ENCODE data around the gene AP3B1. TPM values are rescaled to one million over a fixed set of nuclear protein-coding genes. Genes with fewer than 3 reads are reported as not detected.

AP3B1 gene
- total and polyA plus RNA-seq, 2 donors (not counting 1 experiment from before 2014, with no cell fraction given) = 26.8 to 58.9 TPM

GRCh38 chr5:78025540-78025939 is 269.0 kb downstream of the AP3B1 start:
- Mint-ChIP-seq H3K4me3 (no peak overlapping the region), H3K9me3 (ENCODE audit: insufficient read depth) (no peaks in the 10 kb centered on the region), H3K27ac (no peak overlapping the region), H3K4me1 (no peaks in the 10 kb centered on the region), H3K27me3 (no peaks in the 10 kb centered on the region)
- intact Hi-C loops (cut with micrococcal nuclease) = no loop called here
- Histone ChIP-seq H4K20me1 (ENCODE audit: control insufficient read depth, insufficient read depth, low read length, poor library complexity, severe bottlenecking) (no peaks in the 10 kb centered on the region), H3K4me2 (replicated peaks; ENCODE audit: low read depth, low read length, poor library complexity, severe bottlenecking) (no peak overlapping the region), H3K27me3 (replicated peaks in 1 of 4; ENCODE audit: control extremely low read depth in 1 of 4, control insufficient read depth in 3 of 4, insufficient read depth in 4 of 4, low read length in 3 of 4) (no peaks in the 10 kb centered on the region), H3K4me1 (ENCODE audit: control insufficient read depth in 2 of 2, insufficient read depth in 2 of 2, low read length in 2 of 2) (no peaks in the 10 kb centered on the region), H3K9ac (ENCODE audit: low read length) (no peak overlapping the region), H3K9me3 (ENCODE audit: control extremely low read depth in 1 of 3, control insufficient read depth in 2 of 3, insufficient read depth in 1 of 3, low read length in 2 of 3) (no peaks in the 10 kb centered on the region), H2AFZ (ENCODE audit: insufficient read depth, low read depth, low read length, poor library complexity, severe bottlenecking) (no peak overlapping the region), H3K79me2 (ENCODE audit: control insufficient read depth, insufficient read depth, low read length) (no peaks in the 10 kb centered on the region), H3K4me3 (ENCODE audit: control extremely low read depth in 1 of 5, extremely low read depth in 1 of 5, insufficient read depth in 1 of 5, low read depth in 2 of 5, low read length in 4 of 5) (no peak overlapping the region), H3K27ac (ENCODE audit: low read length in 2 of 2) (no peak overlapping the region), H3K36me3 (replicated peaks in 1 of 2; ENCODE audit: control extremely low read depth in 1 of 2, control insufficient read depth in 1 of 2, extremely low read depth in 1 of 2, insufficient read depth in 2 of 2, low read length in 1 of 2) (peaks cover 0 to 10% of the 10 kb centered on the region in 2 experiments)
- DNase-seq (no peak), ATAC-seq (ENCODE audit: low read depth) (no peak)
- CTCF ChIA-PET = no interaction called here
- POLR2A ChIA-PET = no interaction called here
- no CpG with 5 or more reads among the region's 2 CpGs for WGBS (ENCODE audit: insufficient coverage)
- TF ChIP-seq, protein P1, sequence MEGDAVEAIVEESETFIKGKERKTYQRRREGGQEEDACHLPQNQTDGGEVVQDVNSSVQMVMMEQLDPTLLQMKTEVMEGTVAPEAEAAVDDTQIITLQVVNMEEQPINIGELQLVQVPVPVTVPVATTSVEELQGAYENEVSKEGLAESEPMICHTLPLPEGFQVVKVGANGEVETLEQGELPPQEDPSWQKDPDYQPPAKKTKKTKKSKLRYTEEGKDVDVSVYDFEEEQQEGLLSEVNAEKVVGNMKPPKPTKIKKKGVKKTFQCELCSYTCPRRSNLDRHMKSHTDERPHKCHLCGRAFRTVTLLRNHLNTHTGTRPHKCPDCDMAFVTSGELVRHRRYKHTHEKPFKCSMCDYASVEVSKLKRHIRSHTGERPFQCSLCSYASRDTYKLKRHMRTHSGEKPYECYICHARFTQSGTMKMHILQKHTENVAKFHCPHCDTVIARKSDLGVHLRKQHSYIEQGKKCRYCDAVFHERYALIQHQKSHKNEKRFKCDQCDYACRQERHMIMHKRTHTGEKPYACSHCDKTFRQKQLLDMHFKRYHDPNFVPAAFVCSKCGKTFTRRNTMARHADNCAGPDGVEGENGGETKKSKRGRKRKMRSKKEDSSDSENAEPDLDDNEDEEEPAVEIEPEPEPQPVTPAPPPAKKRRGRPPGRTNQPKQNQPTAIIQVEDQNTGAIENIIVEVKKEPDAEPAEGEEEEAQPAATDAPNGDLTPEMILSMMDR (IDR thresholded peaks at IDR 0.05) = no peak
- TF ChIP-seq EZH2 (IDR thresholded peaks at IDR 0.05; ENCODE audit: borderline replicate concordance, insufficient read depth, low read depth, low read length, poor library complexity, severe bottlenecking) = no peak

GRCh38 chr5:78019744-78020143 is 274.8 kb downstream of the AP3B1 start:
- Histone ChIP-seq H3K9me3 (ENCODE audit: control extremely low read depth in 1 of 3, control insufficient read depth in 2 of 3, insufficient read depth in 1 of 3, low read length in 2 of 3) (no peaks in the 10 kb centered on the region), H3K9ac (ENCODE audit: low read length) (no peak overlapping the region), H4K20me1 (ENCODE audit: control insufficient read depth, insufficient read depth, low read length, poor library complexity, severe bottlenecking) (no peaks in the 10 kb centered on the region), H3K27ac (ENCODE audit: low read length in 2 of 2) (no peak overlapping the region), H3K4me1 (ENCODE audit: control insufficient read depth in 2 of 2, insufficient read depth in 2 of 2, low read length in 2 of 2) (no peaks in the 10 kb centered on the region), H3K4me2 (replicated peaks; ENCODE audit: low read depth, low read length, poor library complexity, severe bottlenecking) (no peak overlapping the region), H3K27me3 (replicated peaks in 1 of 4; ENCODE audit: control extremely low read depth in 1 of 4, control insufficient read depth in 3 of 4, insufficient read depth in 4 of 4, low read length in 3 of 4) (no peaks in the 10 kb centered on the region), H3K4me3 (ENCODE audit: control extremely low read depth in 1 of 5, extremely low read depth in 1 of 5, insufficient read depth in 1 of 5, low read depth in 2 of 5, low read length in 4 of 5) (no peak overlapping the region), H3K79me2 (ENCODE audit: control insufficient read depth, insufficient read depth, low read length) (no peaks in the 10 kb centered on the region), H2AFZ (ENCODE audit: insufficient read depth, low read depth, low read length, poor library complexity, severe bottlenecking) (no peak overlapping the region), H3K36me3 (replicated peaks in 1 of 2; ENCODE audit: control extremely low read depth in 1 of 2, control insufficient read depth in 1 of 2, extremely low read depth in 1 of 2, insufficient read depth in 2 of 2, low read length in 1 of 2) (peaks cover 0 to 5% of the 10 kb centered on the region in 2 experiments)
- intact Hi-C loops (cut with micrococcal nuclease) = no loop called here
- DNase-seq (no peak), ATAC-seq (ENCODE audit: low read depth) (no peak)
- Mint-ChIP-seq H3K27me3 (no peaks in the 10 kb centered on the region), H3K27ac (no peak overlapping the region), H3K4me1 (no peaks in the 10 kb centered on the region), H3K4me3 (no peak overlapping the region), H3K9me3 (ENCODE audit: insufficient read depth) (no peaks in the 10 kb centered on the region)
- TF ChIP-seq, protein P1 (IDR thresholded peaks at IDR 0.05) = no peak
- no peak for TF ChIP-seq EZH2 (IDR thresholded peaks at IDR 0.05; ENCODE audit: borderline replicate concordance, insufficient read depth, low read depth, low read length, poor library complexity, severe bottlenecking)
- WGBS (ENCODE audit: insufficient coverage) = no CpG with 5 or more reads among the region's 5 CpGs
- POLR2A ChIA-PET = no interaction called here
- CTCF ChIA-PET = interaction anchor here (1.1 kb wide), 1 partner anchor 10 kb away, joined by 3 read pairs; no protein-coding TSS in a partner anchor
